ENCODE results near the gene TAB3. TPM values are rescaled to one million over a fixed set of nuclear protein-coding genes. Genes with fewer than 3 reads are reported as not detected.

TAB3 gene
- total RNA-seq, 1 donor from 2014 or later: 20.0 TPM

GRCh38 chrX:30851449-30851848 is 37.6 kb downstream of the TAB3 start:
- H3K27ac ChIP-seq: no peak overlapping the region
- no peak overlapping the region for H3K4me3 Mint-ChIP-seq
- H4K20me1 ChIP-seq (ENCODE audit: low read depth): no peaks in the 10 kb centered on the region
- H3K4me2 ChIP-seq: no peak overlapping the region
- no peak overlapping the region for H3K9ac ChIP-seq
- H3K4me1 Mint-ChIP-seq: no peaks in the 10 kb centered on the region
- no peak for TF ChIP-seq EZH2phosphoT487 (IDR thresholded peaks at IDR 0.05)
- no peak for TF ChIP-seq EZH2 (IDR thresholded peaks at IDR 0.05)
- no peak for TF ChIP-seq CTCF (IDR thresholded peaks at IDR 0.05)
- H3K4me3 ChIP-seq: no peak overlapping the region
- no peaks in the 10 kb centered on the region for H3F3A ChIP-seq (ENCODE audit: low read depth)
- H3K4me1 ChIP-seq: no peaks in the 10 kb centered on the region
- H3K9me3 ChIP-seq (ENCODE audit: low read depth): no peaks in the 10 kb centered on the region
- H2AFZ ChIP-seq (replicated peaks): no peak overlapping the region
- no peaks in the 10 kb centered on the region for H3K27me3 ChIP-seq
- H3K79me2 ChIP-seq (ENCODE audit: low read depth): no peaks in the 10 kb centered on the region
- H3K27ac Mint-ChIP-seq: no peak overlapping the region
- no peak for DNase-seq (ENCODE audit: low spot score)
- H3K9me3 Mint-ChIP-seq: peaks cover 2% of the 10 kb centered on the region
- peaks cover 14% of the 10 kb centered on the region for H3K36me3 Mint-ChIP-seq
- H3K36me3 ChIP-seq: no peaks in the 10 kb centered on the region
- H3K27me3 Mint-ChIP-seq (ENCODE audit: insufficient read depth, low read depth): peaks cover 3% of the 10 kb centered on the region

GRCh38 chrX:30835373-30835772 is 53.7 kb downstream of the TAB3 start:
- Histone ChIP-seq H3K36me3 (peaks cover 16% of the 10 kb centered on the region), H3K4me2 (no peak overlapping the region), H3F3A (ENCODE audit: low read depth) (no peaks in the 10 kb centered on the region), H3K4me3 (no peak overlapping the region), H3K79me2 (ENCODE audit: low read depth) (no peaks in the 10 kb centered on the region), H3K9me3 (ENCODE audit: low read depth) (no peaks in the 10 kb centered on the region), H4K20me1 (ENCODE audit: low read depth) (no peaks in the 10 kb centered on the region), H3K9ac (no peak overlapping the region), H2AFZ (replicated peaks) (no peak overlapping the region), H3K27me3 (no peaks in the 10 kb centered on the region), H3K4me1 (peaks cover 4% of the 10 kb centered on the region), H3K27ac (no peak overlapping the region)
- TF ChIP-seq EZH2phosphoT487 (IDR thresholded peaks at IDR 0.05) (no peak), CTCF (IDR thresholded peaks at IDR 0.05) (no peak), EZH2 (IDR thresholded peaks at IDR 0.05) (no peak)
- H3K9me3 Mint-ChIP-seq: no peaks in the 10 kb centered on the region
- peaks cover 20% of the 10 kb centered on the region for H3K36me3 Mint-ChIP-seq
- H3K27ac Mint-ChIP-seq: no peak overlapping the region
- no peak for DNase-seq (ENCODE audit: low spot score)
- no peak overlapping the region for H3K4me3 Mint-ChIP-seq
- peaks cover 2% of the 10 kb centered on the region for H3K27me3 Mint-ChIP-seq (ENCODE audit: insufficient read depth, low read depth)
- peaks cover 4% of the 10 kb centered on the region for H3K4me1 Mint-ChIP-seq

GRCh38 chrX:30833896-30834295 is 55.2 kb downstream of the TAB3 start:
- no peak for DNase-seq (ENCODE audit: low spot score)
- no peak overlapping the region for H3K9ac ChIP-seq
- no peaks in the 10 kb centered on the region for H4K20me1 ChIP-seq (ENCODE audit: low read depth)
- H3K79me2 ChIP-seq (ENCODE audit: low read depth): no peaks in the 10 kb centered on the region
- no peaks in the 10 kb centered on the region for H3K9me3 Mint-ChIP-seq
- no peaks in the 10 kb centered on the region for H3F3A ChIP-seq (ENCODE audit: low read depth)
- H3K27me3 ChIP-seq: no peaks in the 10 kb centered on the region
- H2AFZ ChIP-seq (replicated peaks): no peak overlapping the region
- no peak overlapping the region for H3K27ac ChIP-seq
- H3K36me3 ChIP-seq: peaks cover 8% of the 10 kb centered on the region
- H3K9me3 ChIP-seq (ENCODE audit: low read depth): no peaks in the 10 kb centered on the region
- H3K4me3 Mint-ChIP-seq: no peak overlapping the region
- H3K36me3 Mint-ChIP-seq: peaks cover 20% of the 10 kb centered on the region
- H3K4me1 ChIP-seq: peaks cover 8% of the 10 kb centered on the region
- no peak overlapping the region for H3K4me2 ChIP-seq
- H3K4me3 ChIP-seq: no peak overlapping the region
- TF ChIP-seq EZH2 (IDR thresholded peaks at IDR 0.05) (no peak), EZH2phosphoT487 (IDR thresholded peaks at IDR 0.05) (no peak), CTCF (IDR thresholded peaks at IDR 0.05) (no peak)
- H3K27me3 Mint-ChIP-seq (ENCODE audit: insufficient read depth, low read depth): peaks cover 2% of the 10 kb centered on the region
- H3K4me1 Mint-ChIP-seq: peaks cover 4% of the 10 kb centered on the region
- H3K27ac Mint-ChIP-seq: no peak overlapping the region
